Measurements from ENCODE around the gene SCN4A. TPM values are rescaled to one million over a fixed set of nuclear protein-coding genes. Genes with fewer than 3 reads are reported as not detected.

SCN4A gene
- total RNA-seq, 1 experiment from 2014 or later: 1.4 TPM

- Histone ChIP-seq H3K4me3 (no peak overlapping the region), H3K27ac (no peak overlapping the region), H2AFZ (no peak overlapping the region), H3K9me3 (ENCODE audit: insufficient read depth, low read depth) (no peaks in the 10 kb centered on the region), H3K4me1 (replicated peaks; ENCODE audit: insufficient read depth) (no peaks in the 10 kb centered on the region), H3K36me3 (ENCODE audit: low read depth) (no peaks in the 10 kb centered on the region), H3K4me2 (no peak overlapping the region), H3F3A (ENCODE audit: insufficient read depth, low read depth) (0 out of 2 replicates have a peak, but pooled peaks cover under 1% of the 10 kb centered on the region), H3K27me3 (ENCODE audit: insufficient read depth, low read depth) (no peaks in the 10 kb centered on the region), H3K79me2 (ENCODE audit: low read depth) (no peaks in the 10 kb centered on the region), H3K9me2 (ENCODE audit: insufficient read depth) (no peaks in the 10 kb centered on the region), H4K20me1 (ENCODE audit: insufficient read depth) (no peaks in the 10 kb centered on the region)
- no peak for DNase-seq
- BruUV-seq (replicated peaks): no TSS peak
- POLR2A ChIA-PET (ENCODE audit: unreplicated experiment): no interaction called here
- TF ChIP-seq EZH2 (IDR thresholded peaks at IDR 0.05; ENCODE audit: low read depth) (no peak), CTCF (conservative IDR thresholded peaks at IDR 0.05) (no peak)
- CTCF ChIA-PET: no interaction called here
- intact Hi-C loops (cut with micrococcal nuclease; ENCODE audit: unreplicated experiment): no loop called here
These were observed 4.8 kb downstream of the SCN4A start for GRCh38 chr17:63967953-63968352.

- no peak for TF ChIP-seq CTCF (conservative IDR thresholded peaks at IDR 0.05)
- no peak for TF ChIP-seq EZH2 (IDR thresholded peaks at IDR 0.05; ENCODE audit: low read depth)
- ChIA-PET POLR2A (ENCODE audit: unreplicated experiment) (no interaction called here), CTCF (interaction anchor here (0.6 to 0.7 kb wide), 2 partner anchors 53 to 288 kb away, joined by 3 to 24 read pairs; no protein-coding TSS in a partner anchor)
- no TSS peak for BruUV-seq (replicated peaks)
- no peaks in the 10 kb centered on the region for H3K9me2 ChIP-seq (ENCODE audit: insufficient read depth)
- H3K4me1 ChIP-seq (replicated peaks; ENCODE audit: insufficient read depth): no peaks in the 10 kb centered on the region
- no peak overlapping the region for H3K4me3 ChIP-seq
- intact Hi-C loops (cut with micrococcal nuclease; ENCODE audit: unreplicated experiment): no loop called here
- H3K27ac ChIP-seq: no peak overlapping the region
- no peaks in the 10 kb centered on the region for H3K9me3 ChIP-seq (ENCODE audit: insufficient read depth, low read depth)
- H3K4me2 ChIP-seq: no peak overlapping the region
- H3K79me2 ChIP-seq (ENCODE audit: low read depth): no peaks in the 10 kb centered on the region
- H4K20me1 ChIP-seq (ENCODE audit: insufficient read depth): no peaks in the 10 kb centered on the region
- H3K36me3 ChIP-seq (ENCODE audit: low read depth): no peaks in the 10 kb centered on the region
- H2AFZ ChIP-seq: no peak overlapping the region
- no peak for DNase-seq
- no peaks in the 10 kb centered on the region for H3K27me3 ChIP-seq (ENCODE audit: insufficient read depth, low read depth)
- peaks cover 12% of the 10 kb centered on the region for H3F3A ChIP-seq (ENCODE audit: insufficient read depth, low read depth)
These were observed 6.0 kb downstream of the SCN4A start for GRCh38 chr17:63966646-63967264.

- Histone ChIP-seq H3K4me3 (no peak overlapping the region), H3K4me2 (no peak overlapping the region), H3K9me3 (ENCODE audit: insufficient read depth, low read depth) (no peaks in the 10 kb centered on the region), H3K4me1 (replicated peaks; ENCODE audit: insufficient read depth) (peaks cover 14% of the 10 kb centered on the region), H2AFZ (no peak overlapping the region), H4K20me1 (ENCODE audit: insufficient read depth) (no peaks in the 10 kb centered on the region), H3K27me3 (ENCODE audit: insufficient read depth, low read depth) (no peaks in the 10 kb centered on the region), H3K36me3 (ENCODE audit: low read depth) (no peaks in the 10 kb centered on the region), H3F3A (ENCODE audit: insufficient read depth, low read depth) (peaks cover 12% of the 10 kb centered on the region), H3K27ac (no peak overlapping the region), H3K79me2 (ENCODE audit: low read depth) (no peaks in the 10 kb centered on the region), H3K9me2 (ENCODE audit: insufficient read depth) (no peaks in the 10 kb centered on the region)
- CTCF ChIA-PET: no interaction called here
- POLR2A ChIA-PET (ENCODE audit: unreplicated experiment): interaction anchor here (0.5 to 0.6 kb wide), 2 partner anchors 182 to 285 kb away, joined by 4 to 6 read pairs; no protein-coding TSS in a partner anchor
- no peak for TF ChIP-seq CTCF (conservative IDR thresholded peaks at IDR 0.05)
- no peak for TF ChIP-seq EZH2 (IDR thresholded peaks at IDR 0.05; ENCODE audit: low read depth)
- intact Hi-C loops (cut with micrococcal nuclease; ENCODE audit: unreplicated experiment): no loop called here
- BruUV-seq (replicated peaks): no TSS peak
- no peak for DNase-seq
These were observed 9.6 kb downstream of the SCN4A start for GRCh38 chr17:63963123-63963522.

Data from PC-9 (cell line).